HG02981 (cell line): Measurements from ENCODE around the gene RAPSN.

Source experiments
- ATAC-seq: cut with Tn5 transposase; IDR thresholded peaks from one replicate; pipeline ENCODE4 v1.9.1; 2021; ENCODE audit warnings: mild to moderate bottlenecking, moderate library complexity; ENCODE audit not compliant: unreplicated experiment

RAPSN gene

GRCh38 chr11:47448566-47449427 lies at the start of gene RAPSN:
Gene RAPSN (minus strand): TSS chr11:47449136. CDS start chr11:47448964, 172 bp downstream.
- ATAC-seq, result no peak

- ATAC-seq, result no peak
These were observed 49.2 kb upstream of the RAPSN start for GRCh38 chr11:47498149-47498548.

GRCh38 chr11:47496808-47497207 lies 47.9 kb upstream of the RAPSN start:
- ATAC-seq, result no peak

- no peak for ATAC-seq
These were observed 46.9 kb upstream of the RAPSN start for GRCh38 chr11:47495856-47496217.

- no peak for ATAC-seq
These were observed 46.3 kb upstream of the RAPSN start for GRCh38 chr11:47495011-47495855.

GRCh38 chr11:47489395-47489755 lies 40.4 kb upstream of the RAPSN start:
- no peak for ATAC-seq

- no peak for ATAC-seq
These were observed 39.9 kb upstream of the RAPSN start for GRCh38 chr11:47488674-47489394.

- ATAC-seq, result no peak
These were observed 39.2 kb upstream of the RAPSN start for GRCh38 chr11:47488111-47488510.

- ATAC-seq, result no peak
These were observed 38.5 kb upstream of the RAPSN start for GRCh38 chr11:47487421-47487820.

GRCh38 chr11:47485107-47485506 lies 36.2 kb upstream of the RAPSN start:
- no peak for ATAC-seq

- ATAC-seq, result no peak
These were observed 34.5 kb upstream of the RAPSN start for GRCh38 chr11:47483457-47483856.

- ATAC-seq, result no peak
These were observed 31.8 kb upstream of the RAPSN start for GRCh38 chr11:47480762-47481161.

GRCh38 chr11:47478651-47479329 lies 29.9 kb upstream of the RAPSN start:
- no peak for ATAC-seq

- no peak for ATAC-seq
These were observed 28.8 kb upstream of the RAPSN start for GRCh38 chr11:47477753-47478152.

- no peak for ATAC-seq
These were observed 28.4 kb upstream of the RAPSN start for GRCh38 chr11:47477323-47477722.

GRCh38 chr11:47470671-47471070 lies 21.7 kb upstream of the RAPSN start:
- no peak for ATAC-seq

- ATAC-seq, result no peak
These were observed 20.6 kb upstream of the RAPSN start for GRCh38 chr11:47469361-47470179.

- no peak for ATAC-seq
These were observed 19.8 kb upstream of the RAPSN start for GRCh38 chr11:47468598-47469214.

- ATAC-seq, result no peak
These were observed 18.4 kb upstream of the RAPSN start for GRCh38 chr11:47467357-47467756.
